ENCODE data around the gene SOAT1. TPM values are rescaled to one million over a fixed set of nuclear protein-coding genes. Genes with fewer than 3 reads are reported as not detected.

Gene SOAT1
- total and polyA plus RNA-seq, 2 of the 8 experiments (the other 6 are each of a cell fraction or from before 2014, with no cell fraction given): 2.7 to 4.7 TPM

DNA sequence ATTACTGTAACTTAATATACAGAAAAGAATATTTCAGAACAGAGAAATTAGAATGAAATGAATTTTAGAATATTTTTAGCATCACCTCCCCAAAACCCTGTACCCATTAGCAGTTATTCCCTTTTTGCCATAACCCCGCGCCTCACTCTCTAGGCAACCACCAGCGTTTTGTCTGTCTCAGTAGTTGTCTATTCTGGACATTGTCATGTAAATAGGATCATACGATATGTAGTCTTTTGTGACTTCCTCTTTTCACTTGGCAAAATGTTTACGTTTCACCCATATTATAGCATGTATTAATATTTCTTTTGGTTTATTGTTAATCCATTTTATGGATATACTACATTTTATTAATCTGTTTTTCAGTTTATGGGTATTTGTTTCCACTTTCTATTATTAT is 24.9 kb downstream of the SOAT1 start:
- 78% methylated on average over 5 of the region's 5 CpGs; no CpG with 5 or more reads in 1 of the 2 experiments for WGBS, 2 experiments (ENCODE audit: extremely low coverage in 1 of 2, insufficient coverage in 1 of 2, insufficient read length in 1 of 2, insufficient replicate concordance in 2 of 2, low coverage in 1 of 2, low lambda C conversion rate in 2 of 2, missing lambda C conversion rate in 1 of 2)
- Histone ChIP-seq H2AFZ (ENCODE audit: low read length) (no peak overlapping the region), H2BK120ac (replicated peaks; ENCODE audit: low read depth, low read length) (no peak overlapping the region), H2BK20ac (ENCODE audit: low read length) (no peak overlapping the region), H3K36me3 (ENCODE audit: control insufficient read depth in 2 of 4, insufficient read depth in 4 of 4, low read length in 3 of 4) (no peaks in the 10 kb centered on the region), H3K9ac (replicated peaks in 1 of 4; ENCODE audit: extremely low read depth in 1 of 4, low read depth in 3 of 4, low read length in 3 of 4) (no peak overlapping the region), H4K5ac (ENCODE audit: insufficient read length, low read depth, low read length) (no peak overlapping the region), H3K27me3 (replicated peaks in 1 of 4; ENCODE audit: control insufficient read depth in 3 of 4, extremely low read depth in 1 of 4, insufficient read depth in 3 of 4, low read length in 3 of 4) (no peaks in the 10 kb centered on the region), H4K8ac (ENCODE audit: extremely low read depth, insufficient read depth, low read length) (no peak overlapping the region), H3K4me1 (replicated peaks in 1 of 4; ENCODE audit: control insufficient read depth in 3 of 4, insufficient read depth in 4 of 4, low read length in 3 of 4) (no peaks in the 10 kb centered on the region), H2BK12ac (ENCODE audit: low read depth, low read length) (no peak overlapping the region), H2BK5ac (ENCODE audit: low read depth, low read length) (no peak overlapping the region), H3K23me2 (ENCODE audit: low read depth, low read length) (no peaks in the 10 kb centered on the region), H3K9me3 (ENCODE audit: insufficient read depth in 2 of 2, low read depth in 1 of 2, low read length in 1 of 2) (no peaks in the 10 kb centered on the region), H3K18ac (ENCODE audit: extremely low read depth, low read length) (no peak overlapping the region), H2AK5ac (ENCODE audit: low read depth, low read length) (no peak overlapping the region), H3K23ac (ENCODE audit: insufficient read length) (no peak overlapping the region), H3K79me1 (ENCODE audit: low read depth, low read length) (no peaks in the 10 kb centered on the region), H3K56ac (replicated peaks; ENCODE audit: insufficient read length, low read depth, low read length) (no peak overlapping the region), H3K4ac (replicated peaks; ENCODE audit: insufficient read length, low read depth, low read length) (no peak overlapping the region), H3K4me2 (ENCODE audit: insufficient read depth in 1 of 2, low read depth in 2 of 2, low read length in 2 of 2) (no peak overlapping the region), H3K14ac (ENCODE audit: insufficient read length) (no peak overlapping the region), H3K27ac (ENCODE audit: low read depth, low read length) (no peak overlapping the region), H3K79me2 (ENCODE audit: control insufficient read depth in 1 of 2, insufficient read depth in 2 of 2, low read length in 2 of 2) (no peaks in the 10 kb centered on the region), H2BK15ac (ENCODE audit: low read length) (no peak overlapping the region), H3K4me3 (ENCODE audit: extremely low read depth in 1 of 4, insufficient read depth in 2 of 4, low read depth in 3 of 4, low read length in 4 of 4) (no peak overlapping the region), H4K91ac (replicated peaks; ENCODE audit: insufficient read length, low read length) (no peak overlapping the region), H4K20me1 (replicated peaks in 1 of 2; ENCODE audit: control insufficient read depth in 1 of 2, insufficient read depth in 2 of 2, low read length in 2 of 2) (no peaks in the 10 kb centered on the region)
- FAIRE-seq (no peak), DNase-seq (ENCODE audit: low read depth in 1 of 2, low spot score in 2 of 2) (no peak)
- ChIA-PET CTCF (ENCODE audit: partially characterized antibody) (no interaction called here), POLR2A (ENCODE audit: partially characterized antibody) (no interaction called here)
- no peak for TF ChIP-seq CHD2 (IDR thresholded peaks at IDR 0.05; ENCODE audit: low read length)
- TF ChIP-seq SUZ12 (IDR thresholded peaks at IDR 0.05; ENCODE audit: low read length): no peak
- TF ChIP-seq TAF7 (optimal IDR thresholded peaks at IDR 0.05; ENCODE audit: borderline replicate concordance, low read depth, low read length): no peak
- no peak for TF ChIP-seq KDM1A (IDR thresholded peaks at IDR 0.05; ENCODE audit: borderline replicate concordance, low read length)
- no peak for TF ChIP-seq SAP30 (IDR thresholded peaks at IDR 0.05; ENCODE audit: insufficient read depth, insufficient replicate concordance, low read length)
- TF ChIP-seq RAD21 (IDR thresholded peaks at IDR 0.05 in 1 of 2, conservative IDR thresholded peaks at IDR 0.05 in 1 of 2; ENCODE audit: low read depth in 2 of 2, low read length in 2 of 2): no peak
- TF ChIP-seq SIRT6 (IDR thresholded peaks at IDR 0.05; ENCODE audit: low read length): no peak
- TF ChIP-seq CEBPB (IDR thresholded peaks at IDR 0.05; ENCODE audit: low read depth, low read length): no peak
- no peak for TF ChIP-seq POLR2AphosphoS5 (IDR thresholded peaks at IDR 0.05; ENCODE audit: low read depth, low read length)
- no peak for TF ChIP-seq MAFK (IDR thresholded peaks at IDR 0.05; ENCODE audit: low read depth, low read length)
- TF ChIP-seq RXRA (IDR thresholded peaks at IDR 0.05; ENCODE audit: insufficient read depth, low read depth, low read length): no peak
- TF ChIP-seq CBX5 (IDR thresholded peaks at IDR 0.05; ENCODE audit: low read depth, low read length): no peak
- TF ChIP-seq HDAC6 (IDR thresholded peaks at IDR 0.05; ENCODE audit: low read depth, low read length): no peak
